ENCODE results near the gene TSHR.

DNA sequence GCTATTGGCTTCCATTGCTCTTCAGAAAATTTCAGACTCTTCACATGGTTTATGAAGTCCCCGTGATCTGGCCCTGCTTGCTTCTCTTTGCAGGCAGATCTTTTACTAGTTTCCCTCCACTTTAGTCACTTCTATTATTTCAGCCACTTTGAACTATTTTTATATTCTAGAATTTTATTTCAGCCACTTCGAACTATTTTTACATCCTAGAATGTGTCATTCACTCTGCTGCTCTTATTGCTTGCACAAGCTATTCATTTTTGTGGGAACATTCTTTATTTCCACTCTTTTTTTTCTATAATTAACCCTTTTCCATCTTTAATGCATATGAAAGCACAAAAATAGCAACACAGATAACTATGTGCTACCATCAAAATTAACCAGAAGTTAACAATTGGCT is 24.5 kb downstream of the TSHR start:
- no peak for TF ChIP-seq CTCF (IDR thresholded peaks at IDR 0.05; ENCODE audit: insufficient read depth, low read length)
- TF ChIP-seq POLR2AphosphoS5 (IDR thresholded peaks at IDR 0.05; ENCODE audit: low read depth): no peak
- TF ChIP-seq, protein P1, sequence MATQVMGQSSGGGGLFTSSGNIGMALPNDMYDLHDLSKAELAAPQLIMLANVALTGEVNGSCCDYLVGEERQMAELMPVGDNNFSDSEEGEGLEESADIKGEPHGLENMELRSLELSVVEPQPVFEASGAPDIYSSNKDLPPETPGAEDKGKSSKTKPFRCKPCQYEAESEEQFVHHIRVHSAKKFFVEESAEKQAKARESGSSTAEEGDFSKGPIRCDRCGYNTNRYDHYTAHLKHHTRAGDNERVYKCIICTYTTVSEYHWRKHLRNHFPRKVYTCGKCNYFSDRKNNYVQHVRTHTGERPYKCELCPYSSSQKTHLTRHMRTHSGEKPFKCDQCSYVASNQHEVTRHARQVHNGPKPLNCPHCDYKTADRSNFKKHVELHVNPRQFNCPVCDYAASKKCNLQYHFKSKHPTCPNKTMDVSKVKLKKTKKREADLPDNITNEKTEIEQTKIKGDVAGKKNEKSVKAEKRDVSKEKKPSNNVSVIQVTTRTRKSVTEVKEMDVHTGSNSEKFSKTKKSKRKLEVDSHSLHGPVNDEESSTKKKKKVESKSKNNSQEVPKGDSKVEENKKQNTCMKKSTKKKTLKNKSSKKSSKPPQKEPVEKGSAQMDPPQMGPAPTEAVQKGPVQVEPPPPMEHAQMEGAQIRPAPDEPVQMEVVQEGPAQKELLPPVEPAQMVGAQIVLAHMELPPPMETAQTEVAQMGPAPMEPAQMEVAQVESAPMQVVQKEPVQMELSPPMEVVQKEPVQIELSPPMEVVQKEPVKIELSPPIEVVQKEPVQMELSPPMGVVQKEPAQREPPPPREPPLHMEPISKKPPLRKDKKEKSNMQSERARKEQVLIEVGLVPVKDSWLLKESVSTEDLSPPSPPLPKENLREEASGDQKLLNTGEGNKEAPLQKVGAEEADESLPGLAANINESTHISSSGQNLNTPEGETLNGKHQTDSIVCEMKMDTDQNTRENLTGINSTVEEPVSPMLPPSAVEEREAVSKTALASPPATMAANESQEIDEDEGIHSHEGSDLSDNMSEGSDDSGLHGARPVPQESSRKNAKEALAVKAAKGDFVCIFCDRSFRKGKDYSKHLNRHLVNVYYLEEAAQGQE (IDR thresholded peaks at IDR 0.05; ENCODE audit: insufficient replicate concordance, low read depth): no peak
- no peak for TF ChIP-seq GABPA (IDR thresholded peaks at IDR 0.05; ENCODE audit: low read depth)

Measured in HL-60 (cell line).